H9 (cell line): Measurements from ENCODE around the gene KPNA1. TPM values are rescaled to one million over a fixed set of nuclear protein-coding genes. Genes with fewer than 3 reads are reported as not detected.

Source experiments
- DNase-seq: peaks from one replicate; pipeline ENCODE4 v3.0.0-alpha.2; 2017
- H2AFZ ChIP-seq: one replicate; pipeline ENCODE4 v1.6.1; 2013; ENCODE audit warnings: mild to moderate bottlenecking, low read length, control low read depth, moderate library complexity
- H2AK5ac ChIP-seq: 2 replicates; pipeline ENCODE4 v1.6.1; 2013; ENCODE audit warnings: low read length, control low read depth, mixed read lengths; ENCODE audit not compliant: insufficient read length
- H2BK120ac ChIP-seq: one replicate; pipeline ENCODE4 v1.6.1; 2013; ENCODE audit warnings: low read depth, mild to moderate bottlenecking, low read length, control low read depth, inconsistent platforms; ENCODE audit not compliant: poor library complexity, severe bottlenecking
- H2BK12ac ChIP-seq: 2 replicates; pipeline ENCODE4 v1.6.1; 2013; ENCODE audit warnings: low read length, control low read depth, mixed read lengths, low read depth; ENCODE audit not compliant: insufficient read length
- H2BK15ac ChIP-seq: 2 replicates; pipeline ENCODE4 v1.6.1; 2013; ENCODE audit warnings: low read depth, low read length, control low read depth
- H2BK20ac ChIP-seq: one replicate; pipeline ENCODE4 v1.6.1; 2013; ENCODE audit warnings: low read depth, mild to moderate bottlenecking, low read length, control low read depth, inconsistent platforms; ENCODE audit not compliant: poor library complexity, severe bottlenecking
- H2BK5ac ChIP-seq: 2 replicates; pipeline ENCODE4 v1.6.1; 2013; ENCODE audit warnings: low read length, control low read depth, mixed read lengths; ENCODE audit not compliant: insufficient read length
- H3K14ac ChIP-seq: 2 replicates; pipeline ENCODE4 v1.6.1; 2013; ENCODE audit warnings: low read length, control low read depth; ENCODE audit not compliant: insufficient read depth
- H3K18ac ChIP-seq: 2 replicates; pipeline ENCODE4 v1.6.1; 2013; ENCODE audit warnings: low read depth, mild to moderate bottlenecking, mixed read lengths, low read length, control low read depth; ENCODE audit not compliant: insufficient read length
- H3K23ac ChIP-seq: 2 replicates; pipeline ENCODE4 v1.6.1; 2013; ENCODE audit warnings: low read length, control low read depth, mixed read lengths, low read depth; ENCODE audit not compliant: insufficient read length
- H3K23me2 ChIP-seq: 2 replicates; pipeline ENCODE4 v1.6.1; 2013; ENCODE audit warnings: low read depth, mild to moderate bottlenecking, mixed read lengths, low read length, control low read depth; ENCODE audit not compliant: insufficient read length, poor library complexity, severe bottlenecking
- H3K27ac ChIP-seq: 2 replicates; pipeline ENCODE4 v1.5.1; 2013; ENCODE audit warnings: low read length, control low read depth, mixed read lengths, low read depth; ENCODE audit not compliant: insufficient read length
- H3K27me3 ChIP-seq: 2 replicates; pipeline ENCODE4 v1.6.1; 2013; ENCODE audit warnings: low read length, control low read depth, inconsistent platforms; ENCODE audit not compliant: insufficient read depth
- H3K4ac ChIP-seq: 2 replicates; pipeline ENCODE4 v1.6.1; 2013; ENCODE audit warnings: low read depth, mild to moderate bottlenecking, control low read depth, inconsistent platforms, low read length, moderate library complexity
- H3K4me1 ChIP-seq: 2 replicates; pipeline ENCODE4 v1.6.1; 2013; ENCODE audit warnings: low read length, control low read depth, inconsistent platforms; ENCODE audit not compliant: insufficient read depth
- H3K4me2 ChIP-seq: 2 replicates; pipeline ENCODE4 v1.6.1; 2013; ENCODE audit warnings: low read length, control low read depth, mixed read lengths; ENCODE audit not compliant: insufficient read length, insufficient read depth
- H3K56ac ChIP-seq: 2 replicates; pipeline ENCODE4 v1.6.1; 2013; ENCODE audit warnings: low read depth, mild to moderate bottlenecking, mixed read lengths, low read length, control low read depth; ENCODE audit not compliant: insufficient read length
- H3K79me1 ChIP-seq: 2 replicates; pipeline ENCODE4 v1.6.1; 2013; ENCODE audit warnings: low read depth, mild to moderate bottlenecking, moderate library complexity, low read length, control low read depth, inconsistent platforms; ENCODE audit not compliant: insufficient read depth, poor library complexity, severe bottlenecking
- H3K79me2 ChIP-seq: 2 replicates; pipeline ENCODE4 v1.6.1; 2013; ENCODE audit warnings: low read length, control low read depth, inconsistent platforms; ENCODE audit not compliant: insufficient read depth
- H3K9ac ChIP-seq: 2 replicates; pipeline ENCODE4 v1.6.1; 2013; ENCODE audit warnings: low read length, control low read depth, mixed read lengths; ENCODE audit not compliant: insufficient read length; ENCODE audit errors: extremely low read depth
- H3K9me3 ChIP-seq: one replicate; pipeline ENCODE4 v1.6.1; 2013; ENCODE audit warnings: low read depth, low read length, inconsistent platforms; ENCODE audit not compliant: control insufficient read depth
- H3T11ph ChIP-seq: one replicate; pipeline ENCODE4 v1.6.1; 2013; ENCODE audit warnings: mild to moderate bottlenecking, low read length, control low read depth, inconsistent platforms
- H4K20me1 ChIP-seq: one replicate; pipeline ENCODE4 v1.6.1; 2013; ENCODE audit not compliant: control insufficient read depth, insufficient read length, insufficient read depth
- H4K5ac ChIP-seq: 2 replicates; pipeline ENCODE4 v1.6.1; 2013; ENCODE audit warnings: low read depth, mild to moderate bottlenecking, mixed read lengths, low read length, control low read depth; ENCODE audit not compliant: insufficient read length
- H4K8ac ChIP-seq: replicated peaks from 2 replicates; pipeline ENCODE4 v1.6.1; 2013; ENCODE audit warnings: low read length, control low read depth, mixed read lengths, low read depth; ENCODE audit not compliant: insufficient read length
- H4K91ac ChIP-seq: 2 replicates; pipeline ENCODE4 v1.6.1; 2013; ENCODE audit warnings: low read depth, mild to moderate bottlenecking, moderate library complexity, mixed read lengths, low read length, control low read depth; ENCODE audit not compliant: insufficient read length
- H3K27ac Mint-ChIP-seq, 3 experiments: 2 replicates in 2 of 3; 3 replicates in 1 of 3; pipeline ENCODE4 v1.8.0; 2020 to 2021; ENCODE audit warnings: mixed read lengths in 3 of 3, mild to moderate bottlenecking in 1 of 3, moderate library complexity in 1 of 3
- H3K27me3 Mint-ChIP-seq: 2 replicates; pipeline ENCODE4 v1.8.0; 2021; ENCODE audit warnings: low read depth, mild to moderate bottlenecking, moderate library complexity, mixed read lengths
- H3K36me3 Mint-ChIP-seq, 3 experiments: 2 replicates in 2 of 3; 3 replicates in 1 of 3; pipeline ENCODE4 v1.8.0; 2020 to 2021; ENCODE audit warnings: low read depth in 3 of 3, mixed read lengths in 3 of 3; ENCODE audit not compliant: insufficient read depth in 1 of 3
- H3K4me1 Mint-ChIP-seq, 2 experiments: 2 replicates each; pipeline ENCODE4 v1.8.0; 2020; ENCODE audit warnings: mixed read lengths in 2 of 2
- H3K4me3 Mint-ChIP-seq, 2 experiments: 2 replicates in 1 of 2; 3 replicates in 1 of 2; pipeline ENCODE4 v1.8.0; 2020 to 2021; ENCODE audit warnings: mild to moderate bottlenecking in 2 of 2, mixed read lengths in 2 of 2, moderate library complexity in 1 of 2
- H3K9me3 Mint-ChIP-seq, 2 experiments: 2 replicates in 1 of 2; 3 replicates in 1 of 2; pipeline ENCODE4 v1.8.0; 2020; ENCODE audit warnings: mild to moderate bottlenecking in 2 of 2, mixed read lengths in 2 of 2, moderate library complexity in 1 of 2
- WGBS: extraction: QIAGEN DNeasy Blood & Tissue Kit; methylation state at CpG from one replicate; pipeline ENCODE4 v1.1.7; 2013; ENCODE audit warnings: missing lambda C conversion rate, low lambda C conversion rate, mixed read lengths; ENCODE audit not compliant: insufficient read length; ENCODE audit errors: extremely low coverage; 5-methylcytosine and 5-hydroxymethylcytosine counted together
- total RNA-seq: library from RNA; stranded (reverse); gene quantifications from 2 replicates; pipeline ENCODE4 v1.2.1, GENCODE V29; 2021
- TF ChIP-seq, protein P1 (sequence below): fragments of 200-600 bp; sonication (generic); conservative IDR thresholded peaks from 3 replicates; pipeline ENCODE4 v1.8.0; 2021; ENCODE audit warnings: antibody characterized with exemption, mild to moderate bottlenecking

The KPNA1 gene
- total RNA-seq, 1 experiment from 2014 or later: 71.7 TPM

DNA sequence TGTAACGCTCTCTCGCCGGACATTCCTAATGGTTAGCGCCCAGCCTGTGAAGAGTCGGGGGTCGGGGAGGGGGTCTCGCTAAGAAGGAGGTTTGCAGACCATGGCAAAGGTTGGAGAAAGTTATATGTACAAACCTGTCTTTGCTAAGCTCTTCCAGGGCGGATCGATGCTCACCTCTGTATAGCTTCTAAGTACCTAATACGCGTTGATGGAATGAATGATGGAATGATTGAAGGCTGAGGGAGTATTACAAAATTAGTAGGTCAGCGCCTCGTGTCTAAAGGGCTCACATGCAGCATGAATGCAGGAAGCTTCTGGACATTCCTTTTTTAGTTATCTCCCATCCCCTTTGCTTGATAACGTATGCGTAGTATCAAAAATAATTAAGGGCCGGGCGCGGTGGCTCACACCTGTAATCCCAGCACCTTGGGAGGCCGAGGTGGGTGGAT is 305 bp upstream of the KPNA1 start:
- H2BK120ac ChIP-seq: no peak overlapping the region
- no peak for DNase-seq
- H4K5ac ChIP-seq: no peak overlapping the region
- H3K23ac ChIP-seq: no peak overlapping the region
- peaks cover 31 to 34% of the 10 kb centered on the region in 2 experiments for H3K4me1 Mint-ChIP-seq
- no peaks in the 10 kb centered on the region for H4K20me1 ChIP-seq
- no peak overlapping the region for H3K18ac ChIP-seq
- no peak overlapping the region for H4K91ac ChIP-seq
- H3K27ac ChIP-seq: no peak overlapping the region
- H2AK5ac ChIP-seq: no peak overlapping the region
- no peak overlapping the region for H2BK15ac ChIP-seq
- no peak overlapping the region for H3T11ph ChIP-seq
- no peak overlapping the region for H3K14ac ChIP-seq
- H3K4me1 ChIP-seq: no peaks in the 10 kb centered on the region; the same call in 1 of the 2 replicates
- H3K27ac Mint-ChIP-seq: no peak overlapping the region; a peak in 1 of 7 replicates
- no peaks in the 10 kb centered on the region for H3K9me3 ChIP-seq
- peaks cover 18% of the 10 kb centered on the region; the same call in 1 of the 2 replicates for H3K79me2 ChIP-seq
- no peak overlapping the region for H3K56ac ChIP-seq
- H3K36me3 Mint-ChIP-seq: no peaks in the 10 kb centered on the region
- peak overlapping the region; percentile 4 for H2AFZ ChIP-seq
- no peak overlapping the region for H4K8ac ChIP-seq
- no peak overlapping the region for H3K4ac ChIP-seq
- peaks cover 0 to 3% of the 10 kb centered on the region in 2 experiments; a peak in 2 of 5 replicates for H3K9me3 Mint-ChIP-seq
- no peaks in the 10 kb centered on the region for H3K27me3 ChIP-seq
- no peak overlapping the region for H2BK5ac ChIP-seq
- no peak overlapping the region for H2BK20ac ChIP-seq
- H3K27me3 Mint-ChIP-seq: no peaks in the 10 kb centered on the region; the same call in 1 of the 2 replicates
- WGBS: no CpG with 5 or more reads among the region's 19 CpGs
- peak overlapping the region; percentile 99 for H3K4me2 ChIP-seq
- peak overlapping the region; percentile 80 to 82 for H3K4me3 Mint-ChIP-seq
- H3K23me2 ChIP-seq: peaks cover 11% of the 10 kb centered on the region
- H3K9ac ChIP-seq: no peak overlapping the region
- H2BK12ac ChIP-seq: no peak overlapping the region
- H3K79me1 ChIP-seq: peaks cover 3% of the 10 kb centered on the region
- TF ChIP-seq, protein P1, sequence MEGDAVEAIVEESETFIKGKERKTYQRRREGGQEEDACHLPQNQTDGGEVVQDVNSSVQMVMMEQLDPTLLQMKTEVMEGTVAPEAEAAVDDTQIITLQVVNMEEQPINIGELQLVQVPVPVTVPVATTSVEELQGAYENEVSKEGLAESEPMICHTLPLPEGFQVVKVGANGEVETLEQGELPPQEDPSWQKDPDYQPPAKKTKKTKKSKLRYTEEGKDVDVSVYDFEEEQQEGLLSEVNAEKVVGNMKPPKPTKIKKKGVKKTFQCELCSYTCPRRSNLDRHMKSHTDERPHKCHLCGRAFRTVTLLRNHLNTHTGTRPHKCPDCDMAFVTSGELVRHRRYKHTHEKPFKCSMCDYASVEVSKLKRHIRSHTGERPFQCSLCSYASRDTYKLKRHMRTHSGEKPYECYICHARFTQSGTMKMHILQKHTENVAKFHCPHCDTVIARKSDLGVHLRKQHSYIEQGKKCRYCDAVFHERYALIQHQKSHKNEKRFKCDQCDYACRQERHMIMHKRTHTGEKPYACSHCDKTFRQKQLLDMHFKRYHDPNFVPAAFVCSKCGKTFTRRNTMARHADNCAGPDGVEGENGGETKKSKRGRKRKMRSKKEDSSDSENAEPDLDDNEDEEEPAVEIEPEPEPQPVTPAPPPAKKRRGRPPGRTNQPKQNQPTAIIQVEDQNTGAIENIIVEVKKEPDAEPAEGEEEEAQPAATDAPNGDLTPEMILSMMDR: no peak
